Measurements from ENCODE around the gene HEG1.
"Not testable (repeated sequence)": the region's sequence is repeated elsewhere in the genome, so short reads cannot be mapped to it uniquely, and the experiment has no call there.

The HEG1 gene, protein sequence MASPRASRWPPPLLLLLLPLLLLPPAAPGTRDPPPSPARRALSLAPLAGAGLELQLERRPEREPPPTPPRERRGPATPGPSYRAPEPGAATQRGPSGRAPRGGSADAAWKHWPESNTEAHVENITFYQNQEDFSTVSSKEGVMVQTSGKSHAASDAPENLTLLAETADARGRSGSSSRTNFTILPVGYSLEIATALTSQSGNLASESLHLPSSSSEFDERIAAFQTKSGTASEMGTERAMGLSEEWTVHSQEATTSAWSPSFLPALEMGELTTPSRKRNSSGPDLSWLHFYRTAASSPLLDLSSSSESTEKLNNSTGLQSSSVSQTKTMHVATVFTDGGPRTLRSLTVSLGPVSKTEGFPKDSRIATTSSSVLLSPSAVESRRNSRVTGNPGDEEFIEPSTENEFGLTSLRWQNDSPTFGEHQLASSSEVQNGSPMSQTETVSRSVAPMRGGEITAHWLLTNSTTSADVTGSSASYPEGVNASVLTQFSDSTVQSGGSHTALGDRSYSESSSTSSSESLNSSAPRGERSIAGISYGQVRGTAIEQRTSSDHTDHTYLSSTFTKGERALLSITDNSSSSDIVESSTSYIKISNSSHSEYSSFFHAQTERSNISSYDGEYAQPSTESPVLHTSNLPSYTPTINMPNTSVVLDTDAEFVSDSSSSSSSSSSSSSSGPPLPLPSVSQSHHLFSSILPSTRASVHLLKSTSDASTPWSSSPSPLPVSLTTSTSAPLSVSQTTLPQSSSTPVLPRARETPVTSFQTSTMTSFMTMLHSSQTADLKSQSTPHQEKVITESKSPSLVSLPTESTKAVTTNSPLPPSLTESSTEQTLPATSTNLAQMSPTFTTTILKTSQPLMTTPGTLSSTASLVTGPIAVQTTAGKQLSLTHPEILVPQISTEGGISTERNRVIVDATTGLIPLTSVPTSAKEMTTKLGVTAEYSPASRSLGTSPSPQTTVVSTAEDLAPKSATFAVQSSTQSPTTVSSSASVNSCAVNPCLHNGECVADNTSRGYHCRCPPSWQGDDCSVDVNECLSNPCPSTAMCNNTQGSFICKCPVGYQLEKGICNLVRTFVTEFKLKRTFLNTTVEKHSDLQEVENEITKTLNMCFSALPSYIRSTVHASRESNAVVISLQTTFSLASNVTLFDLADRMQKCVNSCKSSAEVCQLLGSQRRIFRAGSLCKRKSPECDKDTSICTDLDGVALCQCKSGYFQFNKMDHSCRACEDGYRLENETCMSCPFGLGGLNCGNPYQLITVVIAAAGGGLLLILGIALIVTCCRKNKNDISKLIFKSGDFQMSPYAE (N-terminal part only)

DNA sequence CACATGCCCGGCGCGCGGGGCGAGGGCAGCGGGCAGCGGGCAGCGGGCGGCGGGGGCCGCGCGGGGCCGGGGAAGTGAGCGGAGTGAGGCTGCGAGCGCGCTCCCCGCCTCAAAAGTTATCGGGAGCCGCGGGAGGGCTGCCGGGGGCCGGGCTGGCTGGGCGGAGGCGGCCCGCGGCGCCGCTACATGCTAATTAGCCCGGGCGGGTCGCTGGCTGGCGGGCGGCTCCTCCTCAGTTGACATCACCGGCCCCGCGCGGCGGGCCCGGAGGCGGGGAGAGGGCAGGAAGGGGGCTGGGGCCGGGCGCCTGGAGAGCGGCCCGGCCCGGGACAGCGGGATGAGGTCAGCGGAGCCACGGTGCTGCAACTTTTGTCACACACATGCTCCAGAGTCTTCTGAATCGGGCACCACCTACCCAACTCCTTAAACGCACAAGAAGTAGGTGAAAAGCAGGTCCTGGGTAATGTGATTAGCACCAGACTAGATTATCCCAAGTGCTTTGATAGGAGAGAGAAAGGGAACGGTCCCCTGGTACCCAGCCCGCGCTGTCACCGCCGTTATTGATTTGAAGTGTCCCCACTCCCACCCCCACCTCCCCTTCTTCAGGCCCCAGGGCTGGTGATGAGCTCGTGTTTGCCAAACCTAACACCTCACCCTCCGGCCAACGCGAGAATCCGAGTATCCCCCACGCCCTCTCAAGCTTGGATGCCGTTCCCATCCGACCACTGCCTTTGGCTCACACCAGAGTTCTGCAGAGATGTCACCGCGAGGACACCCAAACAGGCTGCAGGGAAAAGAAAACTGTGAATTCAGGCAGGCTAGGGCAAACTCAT lies at the start of gene HEG1:
Gene HEG1, minus strand, starts transcription at position 85 of the 833 bp plus-strand sequence. CDS start 107 bp downstream, outside the sequence.
- DNase-seq = peak; percentile 74

GRCh38 chr3:125105116-125105515 lies 49.3 kb upstream of the HEG1 start:
- DNase-seq = no peak

- DNase-seq = no peak
These were observed 48.8 kb upstream of the HEG1 start for GRCh38 chr3:125104639-125105038.

DNA sequence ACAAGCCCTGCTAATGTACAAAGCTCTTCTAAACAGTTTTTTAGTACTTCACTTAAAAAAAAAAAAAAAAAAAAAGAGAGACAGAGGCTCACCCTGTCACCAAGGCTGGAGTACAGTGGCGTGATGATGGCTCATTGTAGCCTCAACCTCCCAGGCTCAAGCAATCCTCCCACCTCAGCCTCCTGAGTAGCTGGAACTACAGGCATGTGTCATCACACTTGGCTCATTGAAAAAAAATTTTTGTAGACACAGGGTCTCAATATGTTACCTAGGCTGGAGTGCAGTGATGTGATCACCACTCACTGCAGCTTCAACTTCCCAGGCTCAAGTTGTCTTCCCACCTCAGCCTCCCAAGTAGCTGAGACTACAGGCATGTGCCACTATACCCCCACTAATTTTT lies 47.6 kb upstream of the HEG1 start:
- no peak for DNase-seq

DNA sequence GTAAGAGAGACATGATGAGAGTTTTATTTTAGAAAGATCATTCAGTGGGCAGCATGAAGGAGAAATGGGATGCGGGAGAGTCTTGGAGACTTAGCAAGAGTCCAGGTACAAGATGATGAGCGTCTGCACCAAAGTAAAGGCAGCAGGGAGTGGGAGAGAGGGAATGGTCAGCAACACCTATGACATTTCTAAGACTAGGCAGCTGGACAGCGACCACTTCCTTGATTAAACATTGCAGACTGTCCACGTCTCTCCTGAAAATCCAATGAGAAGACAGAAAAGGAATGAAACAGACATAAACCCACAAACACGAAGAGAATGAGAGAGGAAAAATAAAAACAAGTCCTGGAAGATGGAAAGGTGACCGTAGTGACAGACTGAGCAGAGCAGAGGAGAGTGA lies 46.7 kb upstream of the HEG1 start:
- DNase-seq = no peak

DNA sequence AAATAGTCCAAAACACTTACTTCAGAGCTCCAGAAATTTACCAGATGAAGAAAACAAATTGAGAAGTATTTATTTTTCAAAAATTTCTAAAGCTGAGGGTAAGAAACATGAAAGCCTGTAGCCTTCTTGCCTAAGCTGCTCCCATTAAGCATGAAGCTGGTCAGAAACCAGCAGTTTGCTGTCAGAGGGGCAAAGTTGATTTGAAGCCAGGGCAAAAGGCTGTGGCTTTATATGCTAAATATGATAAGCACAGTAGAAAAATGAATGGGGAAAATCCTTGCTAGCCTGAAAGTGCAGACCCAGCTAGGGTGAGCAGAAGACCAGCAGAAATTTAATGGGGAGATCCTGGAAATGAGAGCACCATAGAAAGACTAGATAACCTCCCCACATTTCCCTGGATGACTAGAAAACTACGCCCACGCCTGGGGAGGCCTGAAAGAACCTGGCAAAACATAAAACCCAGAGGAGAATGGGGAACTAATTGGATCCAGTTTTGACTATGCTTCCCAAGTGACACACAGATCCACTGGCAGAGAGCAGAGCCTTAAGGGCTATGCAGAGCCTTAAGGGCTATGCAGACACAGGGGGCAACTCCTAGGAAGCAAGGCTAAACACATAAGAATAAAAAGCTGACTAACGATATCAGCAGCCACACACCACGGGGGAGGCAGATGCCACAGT lies 43.0 kb upstream of the HEG1 start:
- no peak for DNase-seq

GRCh38 chr3:125090649-125091048 lies 34.9 kb upstream of the HEG1 start:
- no peak for DNase-seq

DNA sequence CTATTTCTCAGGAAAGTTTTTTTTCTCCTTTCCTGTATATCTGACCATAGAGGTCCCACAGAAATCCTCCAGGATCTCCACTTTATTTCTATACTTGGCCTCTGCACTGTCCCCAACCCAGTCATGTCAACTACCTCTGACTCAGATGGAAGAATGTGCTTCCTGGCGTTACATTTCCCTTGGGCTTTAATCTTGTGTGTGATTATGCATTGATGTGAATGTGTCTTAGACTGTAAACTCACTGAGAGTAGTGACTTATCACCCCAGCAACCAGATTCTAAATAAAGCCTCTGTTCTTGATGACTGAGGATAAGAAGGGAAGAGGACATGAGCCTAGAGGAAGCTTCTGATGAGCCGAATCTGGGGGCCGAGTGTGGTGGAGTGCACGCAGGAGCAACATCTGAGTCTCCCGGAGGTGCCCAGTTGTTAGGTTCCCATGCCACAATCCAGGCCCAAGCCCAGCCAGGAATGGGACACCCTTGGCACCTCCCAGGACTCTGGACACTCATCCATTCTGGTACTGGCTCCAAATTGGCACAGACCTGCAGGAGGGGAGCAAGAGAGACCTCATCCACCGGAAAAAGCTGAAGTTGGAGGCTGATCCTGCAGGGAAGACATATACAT lies 32.1 kb upstream of the HEG1 start:
- DNase-seq = no peak

DNA sequence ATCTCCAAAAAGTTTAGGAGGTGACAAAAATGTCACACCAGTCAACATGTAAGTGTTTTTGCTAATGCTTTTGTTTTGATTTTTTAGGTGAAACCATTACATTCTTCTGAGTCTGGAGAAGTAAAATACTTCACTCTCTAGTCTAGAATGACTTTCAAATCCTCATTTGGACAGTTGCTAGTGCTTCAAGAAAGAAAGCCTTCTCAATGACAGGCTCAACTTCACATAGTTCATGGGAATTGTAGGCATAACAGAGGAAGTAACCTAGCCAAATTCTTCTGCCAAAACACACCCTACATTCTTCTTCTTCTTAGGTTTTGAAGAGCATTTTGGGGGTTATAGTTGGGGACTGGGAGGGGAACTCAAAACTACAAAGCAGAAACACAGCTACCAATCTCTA lies 29.4 kb upstream of the HEG1 start:
- DNase-seq = no peak

DNA sequence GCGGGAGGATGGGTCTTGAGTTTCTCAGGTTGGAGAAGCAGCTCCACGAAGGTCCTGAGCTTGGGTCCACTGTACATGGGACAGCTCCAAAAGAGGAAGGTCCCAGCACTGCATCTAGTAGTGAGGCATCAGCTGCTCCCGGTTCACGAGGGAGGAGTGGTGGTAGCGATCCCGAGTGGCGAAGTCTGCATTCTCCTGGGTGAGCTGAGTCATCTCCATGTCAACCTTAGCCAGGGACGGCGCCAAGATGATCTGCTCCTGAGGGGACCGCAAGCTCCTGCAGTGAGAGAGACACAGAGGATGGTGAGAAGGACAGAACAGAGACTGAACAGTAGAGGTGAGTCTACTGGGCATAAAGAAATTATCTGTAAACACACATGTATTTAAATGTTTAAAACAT lies 28.0 kb upstream of the HEG1 start:
- no peak for DNase-seq

DNA sequence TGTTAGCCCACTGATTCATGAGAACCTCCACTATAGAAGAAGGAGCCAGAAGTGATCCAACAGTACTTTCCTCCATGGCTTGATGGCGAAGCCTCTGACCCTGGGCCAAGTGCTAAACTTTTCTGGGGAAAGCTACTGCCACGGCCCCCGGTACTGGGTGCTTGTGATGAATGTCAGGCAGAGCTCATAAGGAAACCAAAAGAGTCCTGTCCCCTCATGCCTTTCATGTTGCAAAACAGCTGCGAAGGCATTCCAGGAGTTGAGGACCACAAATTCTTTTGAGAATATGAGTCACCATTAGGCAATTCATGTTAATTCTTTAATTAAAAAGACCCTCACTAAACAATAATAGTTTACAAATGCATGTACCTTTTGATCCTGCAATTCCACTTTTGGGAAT lies 26.5 kb upstream of the HEG1 start:
- DNase-seq = not testable (repeated sequence)

- DNase-seq = no peak
These were observed 24.3 kb upstream of the HEG1 start for GRCh38 chr3:125080077-125080476.

DNA sequence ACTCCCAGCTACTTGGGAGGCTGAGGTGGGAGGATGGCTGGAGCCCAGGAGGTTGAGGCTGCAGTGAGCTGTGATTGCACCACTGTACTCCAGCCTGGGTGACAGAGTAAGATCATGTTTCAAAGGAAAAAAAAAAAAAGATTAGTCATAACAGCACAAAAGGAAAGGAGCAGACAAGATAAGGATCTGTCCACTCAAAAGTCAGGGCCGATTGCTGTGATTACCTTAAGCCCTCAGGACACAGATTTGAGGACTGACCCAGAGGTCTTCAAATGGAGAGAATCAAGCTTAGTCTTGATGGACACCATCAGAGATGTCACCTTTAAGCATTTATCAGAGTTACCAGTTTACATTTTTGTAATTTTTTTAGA lies 23.9 kb upstream of the HEG1 start:
- DNase-seq = no peak

DNA sequence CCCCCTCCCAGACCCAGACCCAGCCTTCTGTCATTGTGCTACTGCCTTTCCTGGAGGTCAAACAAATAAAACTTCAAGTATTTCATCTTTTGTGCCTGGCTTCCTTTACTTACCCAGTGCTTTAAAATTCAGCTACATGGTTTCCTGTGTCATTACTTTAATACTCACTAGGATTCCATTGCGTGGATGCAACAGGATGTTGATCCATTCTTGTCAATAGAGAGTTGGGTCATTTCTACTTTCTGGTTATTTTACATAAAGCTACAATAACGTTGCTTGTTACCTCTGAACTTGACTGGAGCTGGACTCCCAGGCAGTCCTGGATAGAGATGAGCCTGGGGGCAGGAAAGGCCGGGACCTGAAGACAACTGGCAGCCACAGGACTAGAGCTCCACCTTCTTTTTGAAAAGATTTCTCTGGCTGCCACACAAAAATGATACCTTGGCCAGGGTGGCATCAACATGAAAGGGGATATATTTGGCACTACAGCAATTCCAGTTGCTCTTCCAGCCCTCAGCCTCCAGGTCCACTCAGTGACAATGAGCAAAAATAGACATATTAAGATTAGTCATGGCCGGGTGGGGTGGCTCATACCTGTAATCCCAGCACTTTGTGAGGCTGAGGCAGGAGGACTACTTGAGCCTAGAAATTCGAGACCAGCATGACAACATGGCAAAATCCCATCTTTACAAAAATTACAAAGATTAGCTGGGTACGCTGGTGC lies 23.3 kb upstream of the HEG1 start:
- no peak for DNase-seq

DNA sequence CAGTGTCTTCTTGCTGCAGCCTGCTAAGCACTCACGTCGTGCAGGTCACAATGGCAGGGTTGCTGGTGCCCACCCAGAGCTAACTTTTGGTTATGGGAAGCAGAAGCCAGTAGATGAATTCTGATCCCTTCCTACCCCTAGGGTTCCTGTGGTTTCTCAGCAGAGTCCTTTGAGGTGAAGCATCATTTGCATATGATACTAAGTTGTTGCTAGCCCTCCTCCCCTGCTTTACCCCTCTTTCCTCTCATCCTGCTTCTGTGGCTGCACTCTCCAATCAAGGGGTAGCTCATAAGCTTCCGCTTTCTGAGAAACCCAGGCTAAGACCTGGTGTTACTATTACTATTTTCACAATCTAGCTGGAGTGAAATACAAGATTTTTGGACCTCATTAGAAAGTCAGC lies 22.1 kb upstream of the HEG1 start:
- DNase-seq = no peak

- DNase-seq = no peak
These were observed 20.7 kb upstream of the HEG1 start for GRCh38 chr3:125076464-125076863.

DNA sequence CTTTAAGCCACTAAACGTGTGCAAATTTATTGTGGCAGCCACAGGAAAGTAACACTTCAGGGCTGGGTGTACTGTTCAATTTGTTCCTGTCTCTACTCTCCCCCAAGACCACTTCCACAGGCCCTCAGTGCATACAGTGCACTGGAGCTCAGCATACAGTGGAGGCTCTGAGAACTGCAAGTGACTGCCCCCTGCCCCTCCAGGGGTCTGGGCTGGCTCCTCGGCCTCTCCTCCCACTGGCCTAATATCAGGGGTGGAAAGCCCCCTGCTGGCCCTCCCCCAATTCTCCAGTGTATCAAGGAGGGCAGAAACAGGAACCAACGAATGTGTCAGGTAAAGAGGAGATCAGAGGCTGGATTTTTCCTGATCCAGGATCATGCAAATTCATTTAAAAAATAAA lies 19.9 kb upstream of the HEG1 start:
- no peak for DNase-seq

DNA sequence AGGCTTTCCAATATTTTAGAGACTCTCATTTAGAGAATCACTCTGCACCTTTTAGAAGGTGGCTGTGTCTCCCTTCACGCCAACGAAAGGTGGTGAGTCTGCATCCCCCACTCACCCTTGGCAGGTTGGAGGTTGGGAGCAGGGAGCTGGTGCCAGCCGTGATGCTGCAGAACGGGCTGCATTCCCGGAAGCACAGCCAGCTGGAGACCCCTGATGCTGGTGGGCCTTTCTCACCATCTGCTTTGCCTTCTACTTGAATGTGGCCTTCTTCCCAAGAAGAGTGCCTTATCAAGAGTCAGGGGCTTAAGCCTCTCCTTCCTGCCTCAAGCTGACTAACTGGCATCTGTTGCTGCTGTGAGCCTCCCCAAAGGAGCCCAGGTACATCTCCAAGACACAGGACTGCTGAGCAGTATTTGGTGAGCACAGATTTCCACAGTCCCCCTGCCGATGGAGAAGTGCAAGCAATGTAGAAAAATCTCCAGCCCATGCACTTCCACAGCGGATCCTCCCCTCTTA lies 17.7 kb upstream of the HEG1 start:
- DNase-seq = no peak

GRCh38 chr3:125072749-125073389 lies 17.1 kb upstream of the HEG1 start:
- peak; percentile 38 for DNase-seq

DNA sequence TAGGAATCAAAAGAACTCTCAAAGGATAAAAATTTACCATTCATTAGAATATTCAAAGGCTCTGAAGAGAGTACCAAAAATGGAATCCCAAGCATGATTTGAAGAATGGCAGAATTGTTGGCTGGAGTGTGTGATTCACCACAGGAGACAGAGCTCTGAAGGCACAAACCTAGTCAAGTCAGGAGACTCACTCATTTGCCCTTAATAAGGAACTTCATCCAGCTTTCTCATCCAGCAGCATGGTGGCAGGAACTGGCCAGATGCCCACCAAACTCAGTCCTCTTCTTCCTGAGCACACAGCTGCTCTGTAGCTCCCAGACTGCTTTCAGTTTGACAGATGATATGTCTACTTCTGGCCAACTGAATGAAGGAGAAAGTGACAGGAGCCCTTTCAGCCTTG lies 16.5 kb upstream of the HEG1 start:
- no peak for DNase-seq

All from retina (tissue), 1 donor.